HUES64 (cell line): Measurements from ENCODE around the gene ZCCHC8. TPM values are rescaled to one million over a fixed set of nuclear protein-coding genes. Genes with fewer than 3 reads are reported as not detected.

Experiments
- H3K27ac ChIP-seq: 2 replicates; pipeline ENCODE4 v1.7.0; 2013; ENCODE audit warnings: low read depth, low read length, inconsistent platforms
- H3K27me3 ChIP-seq: 2 replicates; pipeline ENCODE4 v1.6.1; 2013; ENCODE audit warnings: mild to moderate bottlenecking, low read length; ENCODE audit not compliant: insufficient read depth
- H3K36me3 ChIP-seq: 2 replicates; pipeline ENCODE4 v1.6.1; 2013; ENCODE audit warnings: mild to moderate bottlenecking, low read length; ENCODE audit not compliant: insufficient read depth
- H3K4me1 ChIP-seq: 2 replicates; pipeline ENCODE4 v1.6.1; 2013; ENCODE audit warnings: mild to moderate bottlenecking, low read length, moderate library complexity; ENCODE audit not compliant: insufficient read depth
- H3K4me3 ChIP-seq: 2 replicates; pipeline ENCODE4 v1.5.1; 2013; ENCODE audit warnings: mild to moderate bottlenecking, low read length, moderate library complexity
- H3K9ac ChIP-seq: 2 replicates; pipeline ENCODE4 v1.6.1; 2013; ENCODE audit warnings: mild to moderate bottlenecking, low read depth, low read length
- H3K9me3 ChIP-seq: 2 replicates; pipeline ENCODE4 v1.6.1; 2013; ENCODE audit warnings: low read depth, low read length; ENCODE audit not compliant: insufficient read depth
- WGBS: fragments of 150-250, 120-280 bp; methylation state at CpG from one replicate; pipeline ENCODE4 v1.1.7; 2013; ENCODE audit warnings: missing lambda C conversion rate; 5-methylcytosine and 5-hydroxymethylcytosine counted together
- polyA plus RNA-seq, 2 experiments: library from polyadenylated mRNA; stranded (reverse); fragments of 50-300 nt; gene quantifications; one replicate each; pipeline ENCODE4 v1.2.3, GENCODE V29; 2013

Gene ZCCHC8
- 18.6 TPM for polyA plus RNA-seq (2013, experiment 1 of 2)
- 17.9 TPM for polyA plus RNA-seq (2013, experiment 2 of 2)

- Histone ChIP-seq H3K27ac (peak within 1 kb of the TSS; percentile 94), H3K4me3 (peak within 1 kb of the TSS; percentile 90), H3K27me3 (no peaks in the 10 kb centered on the region), H3K4me1 (peaks cover 12% of the 10 kb centered on the region), H3K9me3 (no peaks in the 10 kb centered on the region), H3K36me3 (peaks cover 47% of the 10 kb centered on the region), H3K9ac (peak within 1 kb of the TSS; percentile 95)
- 6% methylated on average over 52 of the region's 52 CpGs for WGBS
Measured at GRCh38 chr12:122500685-122501488, at the start of gene ZCCHC8. ZCCHC8 (minus strand) TSS chr12:122500932; CDS start chr12:122500840, 92 bp downstream.

GRCh38 chr12:122547330-122547729, 46.6 kb upstream of the ZCCHC8 start:
- 96% methylated on average over 5 of the region's 5 CpGs for WGBS
- Histone ChIP-seq H3K27me3 (no peaks in the 10 kb centered on the region), H3K27ac (no peak overlapping the region), H3K9me3 (no peaks in the 10 kb centered on the region), H3K4me3 (no peak overlapping the region), H3K9ac (no peak overlapping the region), H3K36me3 (peaks cover 97% of the 10 kb centered on the region), H3K4me1 (no peaks in the 10 kb centered on the region)

GRCh38 chr12:122545855-122546254, 45.1 kb upstream of the ZCCHC8 start:
- Histone ChIP-seq H3K4me1 (no peaks in the 10 kb centered on the region), H3K27me3 (no peaks in the 10 kb centered on the region), H3K4me3 (no peak overlapping the region), H3K36me3 (peaks cover 93% of the 10 kb centered on the region), H3K27ac (no peak overlapping the region), H3K9me3 (no peaks in the 10 kb centered on the region), H3K9ac (no peak overlapping the region)
- WGBS = 95% methylated on average over 2 of the region's 2 CpGs

- Histone ChIP-seq H3K36me3 (peaks cover 93% of the 10 kb centered on the region), H3K27ac (no peak overlapping the region), H3K27me3 (no peaks in the 10 kb centered on the region), H3K4me3 (no peak overlapping the region), H3K4me1 (no peaks in the 10 kb centered on the region), H3K9ac (no peak overlapping the region), H3K9me3 (no peaks in the 10 kb centered on the region)
- WGBS = 91% methylated on average over 2 of the region's 2 CpGs
Measured at GRCh38 chr12:122544537-122544936, 43.8 kb upstream of the ZCCHC8 start.

GRCh38 chr12:122538496-122538895, 37.8 kb upstream of the ZCCHC8 start:
- Histone ChIP-seq H3K4me1 (no peaks in the 10 kb centered on the region), H3K4me3 (no peak overlapping the region), H3K36me3 (peaks cover 91% of the 10 kb centered on the region), H3K27me3 (no peaks in the 10 kb centered on the region), H3K9ac (no peak overlapping the region), H3K9me3 (no peaks in the 10 kb centered on the region), H3K27ac (no peak overlapping the region)
- WGBS = 95% methylated on average over 5 of the region's 5 CpGs

- peaks cover 90% of the 10 kb centered on the region for H3K36me3 ChIP-seq
- WGBS = 94% methylated on average over 4 of the region's 4 CpGs
Measured at GRCh38 chr12:122537021-122537420, 36.3 kb upstream of the ZCCHC8 start.

GRCh38 chr12:122533856-122534255, 33.1 kb upstream of the ZCCHC8 start:
- no peaks in the 10 kb centered on the region for H3K4me1 ChIP-seq
- H3K9ac ChIP-seq = no peak overlapping the region
- no peaks in the 10 kb centered on the region for H3K9me3 ChIP-seq
- peaks cover 90% of the 10 kb centered on the region for H3K36me3 ChIP-seq
- WGBS = 100% methylated on average over 2 of the region's 2 CpGs
- H3K27me3 ChIP-seq = no peaks in the 10 kb centered on the region
- H3K27ac ChIP-seq = no peak overlapping the region
- H3K4me3 ChIP-seq = no peak overlapping the region

More at GRCh38 chr12:122537021-122537420, 36.3 kb upstream of the ZCCHC8 start:
- Histone ChIP-seq H3K9me3 (no peaks in the 10 kb centered on the region), H3K27me3 (no peaks in the 10 kb centered on the region), H3K4me1 (no peaks in the 10 kb centered on the region), H3K27ac (no peak overlapping the region), H3K9ac (no peak overlapping the region), H3K4me3 (no peak overlapping the region)

- Histone ChIP-seq H3K4me1 (peaks cover 15% of the 10 kb centered on the region), H3K4me3 (no peak overlapping the region), H3K36me3 (peaks cover 57% of the 10 kb centered on the region), H3K27ac (no peak overlapping the region), H3K9me3 (no peaks in the 10 kb centered on the region), H3K27me3 (no peaks in the 10 kb centered on the region), H3K9ac (no peak overlapping the region)
- 100% methylated on average over 5 of the region's 6 CpGs for WGBS
Measured at GRCh38 chr12:122528992-122529391, 28.3 kb upstream of the ZCCHC8 start.

- H3K36me3 ChIP-seq = peaks cover 57% of the 10 kb centered on the region
- no peak overlapping the region for H3K27ac ChIP-seq
- peak overlapping the region; percentile 97; the same call in 1 of the 2 replicates for H3K9ac ChIP-seq
Measured at GRCh38 chr12:122528582-122528981, 27.9 kb upstream of the ZCCHC8 start.

GRCh38 chr12:122527478-122527944, 26.8 kb upstream of the ZCCHC8 start:
- under 1% methylated on average over 21 of the region's 21 CpGs for WGBS
- H3K4me1 ChIP-seq = peaks cover 22% of the 10 kb centered on the region
- no peaks in the 10 kb centered on the region for H3K9me3 ChIP-seq
- peak overlapping the region; percentile 92 for H3K4me3 ChIP-seq
- peak overlapping the region; percentile 91 for H3K27ac ChIP-seq
- peak overlapping the region; percentile 97 for H3K9ac ChIP-seq
- peaks cover 58% of the 10 kb centered on the region for H3K36me3 ChIP-seq
- no peaks in the 10 kb centered on the region for H3K27me3 ChIP-seq

More at GRCh38 chr12:122528582-122528981, 27.9 kb upstream of the ZCCHC8 start:
- Histone ChIP-seq H3K27me3 (no peaks in the 10 kb centered on the region), H3K4me1 (peaks cover 19% of the 10 kb centered on the region), H3K9me3 (no peaks in the 10 kb centered on the region), H3K4me3 (peak overlapping the region; percentile 92)
- WGBS = 93% methylated on average over 7 of the region's 7 CpGs

- under 1% methylated on average over 51 of the region's 51 CpGs for WGBS
- H3K27ac ChIP-seq = peak within 1 kb of the TSS; percentile 99
- H3K27me3 ChIP-seq = no peaks in the 10 kb centered on the region
- H3K36me3 ChIP-seq = peaks cover 60% of the 10 kb centered on the region
- H3K4me1 ChIP-seq = peaks cover 22% of the 10 kb centered on the region
- peak within 1 kb of the TSS; percentile 100 for H3K9ac ChIP-seq
- peak within 1 kb of the TSS; percentile 92 for H3K4me3 ChIP-seq
- H3K9me3 ChIP-seq = no peaks in the 10 kb centered on the region
Measured at GRCh38 chr12:122526683-122527477, 26.1 kb upstream of the ZCCHC8 start, which contains the start of the genes KNTC1 and RSRC2. KNTC1 (plus strand) TSS chr12:122527249; CDS start chr12:122530064, 2,815 bp downstream. RSRC2 (minus strand) TSS chr12:122526936; CDS start chr12:122526853, 83 bp downstream.
